Esophagus muscularis mucosa (tissue), 4 donors: ENCODE measurements around the gene AMIGO3.

ENCODE experiments used
- EP300 ChIP-seq: sonication (generic); formaldehyde crosslinking; IDR thresholded peaks from one replicate; pipeline ENCODE4 v1.6.1; 2017; ENCODE audit warnings: antibody characterized with exemption
- POLR2A ChIP-seq: fragments of 450-650 bp; IDR thresholded peaks from one replicate; pipeline ENCODE4 v1.6.1; 2017; ENCODE audit warnings: antibody characterized with exemption, moderate library complexity, mild to moderate bottlenecking, low read depth
- POLR2AphosphoS5 ChIP-seq, 2 donors: sonication (generic); formaldehyde crosslinking; IDR thresholded peaks; one replicate each; pipeline ENCODE4 v1.6.1; 2017; ENCODE audit warnings: antibody characterized with exemption in 2 of 2
- TF ChIP-seq, protein P1 (sequence below), 3 experiments: fragments of 200-600 bp in 2 of 3; fragments of 450-650 bp in 1 of 3; sonication (generic) in 2 of 3; IDR thresholded peaks; one replicate each; pipeline ENCODE4 v1.5.1; 2017 to 2019; ENCODE audit warnings: antibody characterized with exemption in 3 of 3, mild to moderate bottlenecking in 2 of 3, moderate library complexity in 1 of 3

DNA sequence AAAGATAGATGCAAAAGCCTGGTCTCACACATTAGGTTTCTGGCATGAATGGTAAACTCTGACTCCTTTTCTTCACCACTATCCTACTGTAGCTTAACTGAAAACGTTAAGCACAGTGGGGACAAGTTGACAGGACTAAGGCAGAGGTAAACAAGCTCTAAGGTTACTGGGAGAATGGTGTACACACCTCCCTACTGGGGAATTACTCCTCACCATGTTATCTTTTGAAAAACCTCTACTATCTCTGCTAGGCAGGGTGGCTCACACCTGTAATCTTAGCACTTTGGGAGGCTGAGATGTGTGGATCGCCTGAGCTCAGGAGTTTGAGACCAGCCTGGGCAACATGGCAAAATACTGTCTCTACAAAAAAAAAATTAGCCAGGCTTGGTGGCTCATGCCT lies 37.7 kb upstream of the AMIGO3 start:
- TF ChIP-seq, protein P1, sequence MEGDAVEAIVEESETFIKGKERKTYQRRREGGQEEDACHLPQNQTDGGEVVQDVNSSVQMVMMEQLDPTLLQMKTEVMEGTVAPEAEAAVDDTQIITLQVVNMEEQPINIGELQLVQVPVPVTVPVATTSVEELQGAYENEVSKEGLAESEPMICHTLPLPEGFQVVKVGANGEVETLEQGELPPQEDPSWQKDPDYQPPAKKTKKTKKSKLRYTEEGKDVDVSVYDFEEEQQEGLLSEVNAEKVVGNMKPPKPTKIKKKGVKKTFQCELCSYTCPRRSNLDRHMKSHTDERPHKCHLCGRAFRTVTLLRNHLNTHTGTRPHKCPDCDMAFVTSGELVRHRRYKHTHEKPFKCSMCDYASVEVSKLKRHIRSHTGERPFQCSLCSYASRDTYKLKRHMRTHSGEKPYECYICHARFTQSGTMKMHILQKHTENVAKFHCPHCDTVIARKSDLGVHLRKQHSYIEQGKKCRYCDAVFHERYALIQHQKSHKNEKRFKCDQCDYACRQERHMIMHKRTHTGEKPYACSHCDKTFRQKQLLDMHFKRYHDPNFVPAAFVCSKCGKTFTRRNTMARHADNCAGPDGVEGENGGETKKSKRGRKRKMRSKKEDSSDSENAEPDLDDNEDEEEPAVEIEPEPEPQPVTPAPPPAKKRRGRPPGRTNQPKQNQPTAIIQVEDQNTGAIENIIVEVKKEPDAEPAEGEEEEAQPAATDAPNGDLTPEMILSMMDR (IDR thresholded peaks at IDR 0.05) = no peak
- TF ChIP-seq EP300 = no peak
- TF ChIP-seq POLR2A = no peak
- TF ChIP-seq POLR2AphosphoS5 (IDR thresholded peaks at IDR 0.05) = no peak
